HAP-1 (cell line): ENCODE measurements around the gene CRMP1.

ENCODE experiments used
- DNase-seq, 2 experiments: peaks; one replicate each; pipeline ENCODE4 v3.0.0-alpha.2; 2016 to 2020; ENCODE audit warnings: low spot score in 2 of 2
- H3K27me3 ChIP-seq: fragments of 250-450 bp; sonication (Bioruptor Pico); 2 replicates; pipeline ENCODE4 v1.5.1; 2020; ENCODE audit warnings: low read depth, mild to moderate bottlenecking, moderate library complexity
- H3K36me3 ChIP-seq: fragments of 250-450 bp; sonication (Bioruptor Pico); replicated peaks from 2 replicates; pipeline ENCODE4 v1.5.1; 2020; ENCODE audit warnings: mild to moderate bottlenecking
- H3K4me1 ChIP-seq: fragments of 250-450 bp; sonication (Bioruptor Pico); 2 replicates; pipeline ENCODE4 v1.5.1; 2020; ENCODE audit warnings: mild to moderate bottlenecking
- H3K4me3 ChIP-seq: fragments of 250-450 bp; sonication (Bioruptor Pico); 2 replicates; pipeline ENCODE4 v1.5.1; 2020; ENCODE audit warnings: mild to moderate bottlenecking, moderate library complexity
- H3K9me3 ChIP-seq: fragments of 250-450 bp; sonication (Bioruptor Pico); 2 replicates; pipeline ENCODE4 v1.5.1; 2020; ENCODE audit warnings: mild to moderate bottlenecking, moderate library complexity
- in situ Hi-C: fragments of 300-500 bp; cut with MboI; formaldehyde crosslinking; loops from 3 replicates; pipeline ENCODE4 v1.14.3; 2020; ENCODE audit warnings: low sequenced_read_pairs, inconsistent platforms, mixed read lengths

CRMP1 gene

DNA sequence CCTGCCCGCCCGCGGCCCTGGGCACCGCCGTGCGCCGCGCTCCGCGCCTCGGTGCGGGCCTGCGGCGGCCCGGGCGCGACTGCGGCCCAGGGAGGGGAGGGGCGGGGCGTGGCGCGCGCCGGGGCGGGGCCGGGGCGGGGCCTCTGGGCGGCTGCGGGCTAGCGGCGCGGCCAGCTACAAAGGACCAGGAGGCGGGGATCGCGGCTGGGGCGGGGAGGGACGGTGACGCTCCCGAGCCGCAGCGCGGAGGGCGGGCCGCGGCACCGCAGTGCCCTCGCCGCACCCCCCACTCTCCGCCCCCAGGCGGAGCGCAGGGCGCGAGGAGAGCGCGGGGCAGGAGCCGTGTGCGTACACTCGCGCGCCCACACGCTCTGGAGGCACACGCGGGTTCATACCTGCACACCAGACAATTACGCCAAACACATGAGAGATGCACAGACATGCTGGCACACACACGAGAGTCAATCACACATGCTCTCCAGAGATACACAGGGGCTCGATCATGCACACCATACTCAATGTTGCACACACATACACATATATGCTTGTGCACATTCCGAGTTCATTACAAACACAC is at the start of gene CRMP1:
Gene CRMP1 (minus strand): TSS at position 83 of the 577 bp plus-strand sequence. CDS start 117 bp downstream, outside the sequence.
- no peaks in the 10 kb centered on the region for H3K36me3 ChIP-seq
- in situ Hi-C loops, result no loop called here
- no peaks in the 10 kb centered on the region; the same call in 1 of the 2 replicates for H3K9me3 ChIP-seq
- H3K4me1 ChIP-seq, result peaks cover 23% of the 10 kb centered on the region
- peak; percentile 58 to 88 for DNase-seq
- peaks cover 16% of the 10 kb centered on the region for H3K27me3 ChIP-seq
- H3K4me3 ChIP-seq, result peak within 1 kb of the TSS; percentile 14

DNA sequence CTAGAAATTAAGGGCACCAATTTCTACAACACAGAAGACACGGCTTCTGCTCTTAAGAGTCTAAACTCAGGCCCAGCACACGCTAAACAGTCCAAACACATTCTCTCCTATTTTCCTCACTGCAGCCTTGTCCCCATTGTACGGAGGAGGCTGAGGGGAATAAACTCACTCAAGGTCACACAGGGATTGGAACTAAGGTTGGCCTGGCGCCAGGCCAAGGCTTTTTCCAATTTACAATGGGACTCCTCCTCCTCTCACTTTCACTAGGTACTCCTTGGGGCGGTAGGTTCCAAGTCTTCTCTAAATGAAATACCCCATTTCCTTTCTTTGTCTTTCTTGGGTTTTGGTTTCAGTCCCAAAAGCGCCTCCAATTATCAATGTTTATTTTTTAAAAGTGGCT is 48.7 kb upstream of the CRMP1 start:
- Histone ChIP-seq H3K9me3 (no peaks in the 10 kb centered on the region), H3K4me3 (no peak overlapping the region), H3K36me3 (no peaks in the 10 kb centered on the region), H3K27me3 (no peaks in the 10 kb centered on the region), H3K4me1 (peaks cover 5% of the 10 kb centered on the region; the same call in 1 of the 2 replicates)
- in situ Hi-C loops, result no loop called here
- DNase-seq, result peak in 1 of 2 experiments; percentile 35

DNA sequence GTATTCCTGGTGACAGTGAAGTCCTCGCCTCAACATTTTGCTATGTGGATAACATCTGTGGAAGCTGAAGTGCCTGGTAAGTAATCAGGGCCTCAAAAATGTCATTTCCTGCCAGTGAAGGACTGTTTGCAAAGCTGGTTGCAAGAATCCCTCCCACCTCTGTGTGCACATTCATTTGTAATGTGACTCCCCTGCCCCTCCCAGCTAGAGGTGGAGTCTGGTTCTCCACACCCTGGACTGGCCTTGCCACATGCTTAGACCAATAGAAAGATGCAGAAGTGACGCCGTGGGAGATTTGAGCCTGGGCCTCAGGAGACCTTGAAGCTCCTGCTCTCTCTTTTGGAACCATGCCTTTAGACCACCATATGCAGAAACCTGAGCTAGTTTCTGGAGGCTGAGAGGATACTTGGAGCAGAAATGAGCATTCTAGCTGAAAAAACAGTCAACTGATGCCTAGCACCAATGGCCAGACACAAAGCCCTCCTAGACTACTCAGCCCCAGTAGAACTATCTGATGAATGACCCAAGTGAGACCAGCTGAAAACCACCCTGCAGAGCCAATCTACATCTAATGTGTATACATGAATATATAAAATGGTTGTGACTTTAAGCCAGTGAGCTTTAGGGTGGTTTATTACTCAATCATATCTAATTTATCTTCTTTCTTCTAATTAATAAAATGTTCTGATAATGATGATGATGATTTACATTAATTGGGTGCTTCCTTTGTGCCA is 47.8 kb upstream of the CRMP1 start:
- Histone ChIP-seq H3K4me3 (no peak overlapping the region), H3K9me3 (no peaks in the 10 kb centered on the region), H3K4me1 (peaks cover 5% of the 10 kb centered on the region; the same call in 1 of the 2 replicates), H3K36me3 (no peaks in the 10 kb centered on the region), H3K27me3 (no peaks in the 10 kb centered on the region; the same call in 1 of the 2 replicates)
- in situ Hi-C loops, result no loop called here
- DNase-seq, result peak; percentile 14 to 67

DNA sequence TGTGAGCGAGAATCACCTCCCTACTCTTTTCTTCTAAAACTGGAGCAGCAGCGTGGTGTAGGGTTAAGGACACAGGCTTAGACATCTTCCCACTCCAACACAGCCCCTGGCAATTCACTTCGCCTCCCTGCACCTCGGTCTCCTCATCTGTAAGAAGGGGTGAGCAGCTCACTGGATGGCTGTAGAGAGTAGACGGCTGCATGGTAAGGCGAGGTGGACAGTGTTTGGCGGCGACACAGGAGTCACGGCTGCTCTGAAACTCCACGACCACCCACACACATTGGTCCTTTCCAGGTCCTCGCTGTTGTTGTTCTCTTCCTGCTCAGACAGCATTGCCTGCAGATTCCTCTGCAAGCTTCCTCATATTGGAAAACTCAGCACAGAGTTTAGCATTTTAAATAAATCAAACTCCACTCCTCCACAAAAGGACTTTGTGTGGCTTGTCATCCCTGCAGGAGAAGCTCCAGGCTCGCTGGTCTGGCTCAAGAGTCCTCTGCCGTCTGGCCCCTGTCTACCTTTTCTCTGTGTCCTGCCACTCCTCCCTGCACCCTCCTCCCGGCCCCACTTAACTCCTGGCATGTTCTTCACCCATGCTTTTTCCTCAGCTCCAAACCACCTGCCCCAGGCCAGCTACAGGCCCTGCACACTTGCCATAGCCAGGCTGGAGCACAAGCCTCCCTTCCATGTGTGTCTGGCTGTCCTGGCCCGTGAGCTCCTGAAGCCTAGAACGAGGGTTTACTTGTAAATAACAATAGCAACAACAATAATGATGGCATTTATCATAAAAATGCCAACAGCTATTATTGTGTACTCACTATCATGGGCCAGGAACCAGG is 41.3 kb upstream of the CRMP1 start:
- Histone ChIP-seq H3K4me1 (no peaks in the 10 kb centered on the region), H3K27me3 (peaks cover 17% of the 10 kb centered on the region), H3K9me3 (no peaks in the 10 kb centered on the region), H3K4me3 (no peak overlapping the region), H3K36me3 (no peaks in the 10 kb centered on the region)
- no peak for DNase-seq
- in situ Hi-C loops, result no loop called here

DNA sequence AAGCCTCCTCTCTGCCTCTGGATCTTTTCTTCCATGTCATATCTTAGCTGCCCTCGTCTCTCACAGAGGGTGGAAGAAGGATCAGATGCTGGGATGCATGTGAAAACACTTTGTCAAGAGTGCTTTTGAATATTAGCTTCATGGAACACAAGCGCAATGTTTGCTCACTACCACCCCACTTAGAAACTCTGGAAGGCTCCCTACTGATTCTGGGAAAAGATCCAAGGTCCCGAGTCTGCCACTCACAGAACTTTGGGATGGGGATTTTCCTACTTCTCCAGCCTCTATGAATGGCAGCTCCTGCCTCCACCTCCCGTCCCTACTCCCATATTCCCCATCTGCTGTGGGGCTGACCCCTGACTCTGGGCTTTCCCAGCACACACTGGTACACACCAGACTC is 40.2 kb upstream of the CRMP1 start:
- DNase-seq, result no peak
- H3K9me3 ChIP-seq, result no peaks in the 10 kb centered on the region
- H3K27me3 ChIP-seq, result peaks cover 17% of the 10 kb centered on the region
- in situ Hi-C loops, result no loop called here
- H3K4me1 ChIP-seq, result no peaks in the 10 kb centered on the region
- no peak overlapping the region for H3K4me3 ChIP-seq
- no peaks in the 10 kb centered on the region for H3K36me3 ChIP-seq

DNA sequence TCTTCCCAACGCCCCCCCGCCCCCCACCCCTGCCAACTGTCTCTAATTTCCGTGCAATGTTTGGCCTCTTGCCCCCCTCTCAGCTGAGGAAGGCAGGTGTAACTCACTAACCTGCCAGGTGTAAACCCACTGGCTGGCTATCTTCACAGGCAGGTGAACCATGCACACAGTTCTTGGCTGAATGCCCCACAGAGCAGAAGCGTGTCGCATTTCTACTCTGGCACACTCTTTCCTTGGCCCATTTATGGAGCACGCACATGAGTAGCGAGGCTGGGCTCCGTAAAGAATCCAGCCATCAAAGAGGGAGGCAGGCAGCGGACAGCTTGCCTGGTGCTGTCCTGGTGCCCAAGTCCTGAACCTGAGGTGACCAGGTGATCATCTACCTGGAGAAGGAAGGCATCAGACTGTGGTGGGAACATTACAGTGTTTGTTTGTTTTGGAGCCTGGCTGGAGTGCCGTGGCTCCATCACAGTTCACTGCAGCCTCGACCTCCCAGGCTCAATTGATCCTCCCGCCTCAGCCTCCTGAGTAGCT is 39.2 kb upstream of the CRMP1 start:
- no peaks in the 10 kb centered on the region for H3K4me1 ChIP-seq
- no peaks in the 10 kb centered on the region for H3K36me3 ChIP-seq
- no peak for DNase-seq
- no peak overlapping the region for H3K4me3 ChIP-seq
- in situ Hi-C loops, result no loop called here
- H3K27me3 ChIP-seq, result peaks cover 17% of the 10 kb centered on the region
- H3K9me3 ChIP-seq, result no peaks in the 10 kb centered on the region

DNA sequence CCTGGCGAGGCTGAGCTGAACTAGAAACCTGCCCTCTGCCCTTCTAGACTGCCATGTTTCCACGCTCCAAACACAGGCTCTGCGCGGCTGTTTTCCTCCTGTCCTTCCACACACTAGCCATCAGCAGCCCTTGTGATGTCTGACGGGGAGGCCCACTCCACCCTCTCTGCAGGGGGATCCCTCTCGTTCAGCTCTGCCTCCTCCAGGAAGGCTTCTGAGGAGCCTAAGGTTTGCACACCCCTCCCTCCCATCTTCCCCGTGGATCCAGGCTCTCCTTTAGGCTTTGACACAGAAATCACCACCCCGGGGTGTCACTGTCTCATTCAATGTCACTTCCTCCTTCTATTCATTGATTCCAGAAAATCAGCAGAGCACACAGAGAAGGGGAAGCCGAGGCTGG is 38.6 kb upstream of the CRMP1 start:
- H3K4me1 ChIP-seq, result no peaks in the 10 kb centered on the region
- H3K27me3 ChIP-seq, result peaks cover 17% of the 10 kb centered on the region
- H3K36me3 ChIP-seq, result no peaks in the 10 kb centered on the region
- no peaks in the 10 kb centered on the region for H3K9me3 ChIP-seq
- no peak overlapping the region for H3K4me3 ChIP-seq
- in situ Hi-C loops, result no loop called here
- DNase-seq, result no peak

DNA sequence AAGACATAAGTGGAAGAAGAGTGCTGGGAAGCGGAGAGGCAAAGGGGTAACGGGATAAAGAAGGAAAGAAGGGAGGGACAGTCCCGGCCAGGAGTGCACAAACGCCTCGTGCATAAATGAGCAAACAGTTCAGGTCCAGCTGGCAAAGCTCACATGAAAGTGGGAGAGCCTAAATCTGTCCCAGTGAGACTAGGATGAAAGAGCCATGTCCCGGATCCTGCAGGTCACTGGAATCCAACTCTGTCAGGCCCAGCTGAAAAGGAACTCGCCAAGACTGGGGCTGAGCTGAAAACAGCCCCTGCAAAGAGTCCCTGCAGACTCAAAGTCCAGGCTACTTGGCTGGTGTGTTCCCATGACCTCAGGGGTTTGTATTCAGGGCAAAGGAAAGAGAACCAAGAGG is 38.0 kb upstream of the CRMP1 start:
- in situ Hi-C loops, result no loop called here
- H3K4me1 ChIP-seq, result no peaks in the 10 kb centered on the region
- no peak for DNase-seq
- H3K4me3 ChIP-seq, result no peak overlapping the region
- H3K9me3 ChIP-seq, result no peaks in the 10 kb centered on the region
- no peaks in the 10 kb centered on the region for H3K36me3 ChIP-seq
- peaks cover 17% of the 10 kb centered on the region for H3K27me3 ChIP-seq

DNA sequence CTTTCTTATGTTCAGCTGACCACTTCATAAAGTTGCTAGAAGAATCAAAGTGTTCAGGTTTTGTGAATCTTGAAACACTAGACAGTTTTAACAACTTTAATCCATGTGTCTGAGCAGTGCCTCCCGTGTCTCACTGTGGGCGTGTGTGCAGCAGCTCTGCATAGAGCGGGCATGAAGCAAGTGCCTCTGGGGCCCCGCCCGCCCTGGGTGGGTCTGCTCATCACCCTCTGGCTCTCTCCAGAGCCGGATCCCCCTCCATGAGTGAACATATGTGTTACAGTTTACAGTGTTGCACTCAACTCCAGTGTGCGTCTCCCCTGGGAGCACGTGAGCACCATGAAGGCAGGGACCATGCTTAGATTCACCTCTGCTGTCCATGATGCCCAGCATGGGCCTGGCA is 37.6 kb upstream of the CRMP1 start:
- in situ Hi-C loops, result no loop called here

DNA sequence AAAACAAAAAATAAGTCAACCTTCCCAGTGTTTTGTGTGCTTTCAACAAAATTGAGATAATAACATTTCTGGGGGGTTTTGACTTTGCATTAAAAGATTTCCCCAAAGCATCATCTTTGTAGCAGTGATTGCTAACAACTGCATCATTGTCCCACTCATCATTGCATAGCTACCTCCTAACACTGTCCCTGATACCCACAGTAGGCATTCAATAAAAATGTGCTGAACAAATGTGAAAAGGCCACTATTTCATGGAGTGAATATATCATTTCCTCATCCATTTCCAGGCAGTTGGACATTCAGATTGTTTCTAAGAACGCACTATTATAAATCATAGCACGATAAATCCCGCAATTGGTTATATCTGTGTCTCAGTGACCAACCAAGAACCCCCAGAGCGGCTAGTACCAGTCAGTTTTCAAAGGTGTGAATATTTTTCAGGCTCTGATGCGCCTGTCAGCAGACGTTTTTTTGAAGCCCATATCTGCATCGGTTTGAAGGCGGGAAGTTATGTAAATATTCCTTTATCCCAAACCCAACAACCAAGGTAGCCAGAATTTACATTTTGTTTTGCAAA is 36.0 kb upstream of the CRMP1 start:
- no peak for DNase-seq
- Histone ChIP-seq H3K9me3 (no peaks in the 10 kb centered on the region), H3K27me3 (peaks cover 16% of the 10 kb centered on the region), H3K4me1 (no peaks in the 10 kb centered on the region), H3K36me3 (no peaks in the 10 kb centered on the region), H3K4me3 (no peak overlapping the region)
- in situ Hi-C loops, result no loop called here

More for the DNA sequence above, 37.6 kb upstream of the CRMP1 start:
- no peak overlapping the region for H3K4me3 ChIP-seq
- no peaks in the 10 kb centered on the region for H3K9me3 ChIP-seq
- H3K4me1 ChIP-seq, result no peaks in the 10 kb centered on the region
- peaks cover 17% of the 10 kb centered on the region for H3K27me3 ChIP-seq
- no peak for DNase-seq
- no peaks in the 10 kb centered on the region for H3K36me3 ChIP-seq

DNA sequence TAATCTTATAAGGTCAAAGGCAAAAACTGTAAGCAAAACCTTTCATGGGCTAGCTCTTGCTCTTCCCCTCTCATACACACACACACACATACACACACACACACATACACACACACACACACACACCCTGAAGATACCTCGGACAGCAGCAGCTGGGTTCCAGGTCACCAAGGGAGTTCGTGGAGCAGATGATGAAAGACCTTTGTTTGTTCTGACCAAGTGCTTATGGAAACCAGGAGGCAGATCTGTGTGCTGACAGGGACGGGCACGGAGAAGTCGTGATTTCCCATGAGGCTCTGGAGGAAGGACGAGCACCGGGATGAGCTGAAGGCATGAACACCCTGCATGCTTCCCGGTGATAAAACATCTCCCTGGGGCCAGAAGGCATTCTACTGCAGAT is 35.4 kb upstream of the CRMP1 start:
- Histone ChIP-seq H3K4me3 (no peak overlapping the region), H3K4me1 (no peaks in the 10 kb centered on the region), H3K36me3 (no peaks in the 10 kb centered on the region), H3K27me3 (peaks cover 12% of the 10 kb centered on the region), H3K9me3 (no peaks in the 10 kb centered on the region)
- in situ Hi-C loops, result no loop called here
- DNase-seq, result no peak

DNA sequence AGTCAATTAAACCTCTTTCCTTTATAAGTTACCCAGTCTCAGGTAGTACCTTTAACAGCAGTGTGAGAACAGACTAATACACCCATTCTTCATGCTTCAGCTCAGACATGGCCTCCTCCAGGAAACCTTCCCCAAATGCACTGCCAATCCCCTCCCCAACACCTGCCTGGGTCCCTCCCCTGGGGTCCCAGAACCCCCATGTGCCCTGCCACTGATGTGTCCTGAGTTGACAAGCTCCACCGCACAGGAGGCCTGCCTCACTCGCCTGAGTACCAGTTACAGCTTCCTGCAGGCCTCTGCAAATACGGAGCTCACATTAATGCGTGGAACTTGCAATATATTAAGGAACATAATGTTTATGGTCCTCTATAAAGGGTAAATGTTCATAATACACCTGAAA is 34.9 kb upstream of the CRMP1 start:
- Histone ChIP-seq H3K9me3 (no peaks in the 10 kb centered on the region), H3K27me3 (peaks cover 9% of the 10 kb centered on the region), H3K4me1 (no peaks in the 10 kb centered on the region), H3K4me3 (no peak overlapping the region), H3K36me3 (no peaks in the 10 kb centered on the region)
- DNase-seq, result no peak
- in situ Hi-C loops, result no loop called here

DNA sequence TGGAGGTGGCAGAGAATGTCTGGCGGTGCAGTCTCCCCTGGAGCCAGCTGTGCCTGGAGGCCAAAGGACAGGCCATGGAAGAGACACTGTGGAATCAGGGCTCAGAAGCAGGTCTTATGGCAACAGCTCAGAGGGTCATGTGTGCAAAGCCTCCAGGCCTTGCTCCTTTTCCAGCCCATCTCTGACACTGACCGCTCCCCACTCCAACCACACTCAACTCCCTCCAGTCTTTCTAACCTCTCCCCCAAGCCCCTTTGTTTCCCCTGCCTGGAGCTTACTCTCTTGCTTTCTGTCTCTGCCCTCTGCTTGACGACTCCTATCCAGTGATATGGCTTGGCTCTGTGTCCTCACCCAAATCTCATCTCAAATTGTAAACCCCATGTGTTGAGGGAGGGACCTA is 34.2 kb upstream of the CRMP1 start:
- in situ Hi-C loops, result no loop called here
- Histone ChIP-seq H3K36me3 (no peaks in the 10 kb centered on the region), H3K27me3 (peaks cover 9% of the 10 kb centered on the region; the same call in 1 of the 2 replicates), H3K4me3 (no peak overlapping the region), H3K9me3 (no peaks in the 10 kb centered on the region), H3K4me1 (no peaks in the 10 kb centered on the region)
- no peak for DNase-seq
